Osteocyte (in vitro differentiated cells): Measurements from ENCODE around the gene DCTN5. TPM values are rescaled to one million over a fixed set of nuclear protein-coding genes. Genes with fewer than 3 reads are reported as not detected.
"Not testable (repeated sequence)": the region's sequence is repeated elsewhere in the genome, so short reads cannot be mapped to it uniquely, and the experiment has no call there.

Experiments used
- DNase-seq: peaks from one replicate; pipeline ENCODE4 v3.0.0; 2021; ENCODE audit warnings: mixed read lengths; ENCODE audit not compliant: unreplicated experiment; ENCODE audit errors: extremely low spot score
- H3K27ac Mint-ChIP-seq: one replicate; pipeline ENCODE4 v1.8.0; 2021; ENCODE audit warnings: mild to moderate bottlenecking, mixed read lengths; ENCODE audit not compliant: unreplicated experiment
- H3K27me3 Mint-ChIP-seq: one replicate; pipeline ENCODE4 v1.8.0; 2021; ENCODE audit warnings: mixed read lengths; ENCODE audit not compliant: unreplicated experiment
- H3K36me3 Mint-ChIP-seq: one replicate; pipeline ENCODE4 v1.8.0; 2021; ENCODE audit warnings: mixed read lengths; ENCODE audit not compliant: unreplicated experiment
- H3K4me1 Mint-ChIP-seq: one replicate; pipeline ENCODE4 v1.8.0; 2021; ENCODE audit warnings: mixed read lengths; ENCODE audit not compliant: unreplicated experiment
- H3K4me3 Mint-ChIP-seq: one replicate; pipeline ENCODE4 v1.8.0; 2021; ENCODE audit warnings: mild to moderate bottlenecking, moderate library complexity, mixed read lengths; ENCODE audit not compliant: unreplicated experiment
- H3K9me3 Mint-ChIP-seq: one replicate; pipeline ENCODE4 v1.8.0; 2021; ENCODE audit warnings: mixed read lengths; ENCODE audit not compliant: unreplicated experiment
- CTCF ChIP-seq: fragments of 200-600 bp; sonication (generic); IDR thresholded peaks from 2 replicates; pipeline ENCODE4 v1.5.0; 2021; ENCODE audit warnings: antibody characterized with exemption, mild to moderate bottlenecking, moderate library complexity
- total RNA-seq: library from RNA; stranded (reverse); gene quantifications from 2 replicates; pipeline ENCODE4 v1.2.1, GENCODE V29; 2021

The DCTN5 gene
- total RNA-seq, 1 donor from 2014 or later: 65.3 TPM

GRCh38 chr16:23712976-23713375, 71.7 kb downstream of the DCTN5 start, which contains the start of gene ERN2:
ERN2 (minus strand) TSS chr16:23713222; CDS start chr16:23713187, 35 bp downstream.
- Mint-ChIP-seq H3K4me1 (no peaks in the 10 kb centered on the region), H3K36me3 (no peaks in the 10 kb centered on the region), H3K9me3 (peaks cover 5% of the 10 kb centered on the region), H3K4me3 (no peak within 1 kb of the TSS), H3K27ac (no peak within 1 kb of the TSS), H3K27me3 (peaks cover 47% of the 10 kb centered on the region)
- no peak for TF ChIP-seq CTCF
- DNase-seq: no peak

GRCh38 chr16:23716484-23716883, 75.2 kb downstream of the DCTN5 start:
- Mint-ChIP-seq H3K27me3 (peaks cover 46% of the 10 kb centered on the region), H3K4me1 (no peaks in the 10 kb centered on the region), H3K27ac (no peak overlapping the region), H3K9me3 (no peaks in the 10 kb centered on the region), H3K4me3 (no peak overlapping the region), H3K36me3 (no peaks in the 10 kb centered on the region)
- no peak for DNase-seq
- no peak for TF ChIP-seq CTCF

GRCh38 chr16:23722613-23723240, 81.5 kb downstream of the DCTN5 start:
- not testable (repeated sequence) for H3K4me1 Mint-ChIP-seq
- peaks cover 18% of the 10 kb centered on the region for H3K27me3 Mint-ChIP-seq

GRCh38 chr16:23724096-23724784, 83.0 kb downstream of the DCTN5 start:
- Mint-ChIP-seq H3K27ac (no peak overlapping the region), H3K4me3 (no peak overlapping the region), H3K27me3 (peaks cover 8% of the 10 kb centered on the region), H3K9me3 (no peaks in the 10 kb centered on the region), H3K36me3 (no peaks in the 10 kb centered on the region), H3K4me1 (peaks cover 3% of the 10 kb centered on the region)
- no peak for DNase-seq
- TF ChIP-seq CTCF: no peak

More at GRCh38 chr16:23722613-23723240, 81.5 kb downstream of the DCTN5 start:
- not testable (repeated sequence) for DNase-seq, H3K9me3 Mint-ChIP-seq, H3K4me3 Mint-ChIP-seq, H3K36me3 Mint-ChIP-seq, H3K27ac Mint-ChIP-seq

- no peak for TF ChIP-seq CTCF
- Mint-ChIP-seq H3K36me3 (no peaks in the 10 kb centered on the region), H3K9me3 (no peaks in the 10 kb centered on the region), H3K27ac (no peak overlapping the region), H3K4me3 (no peak overlapping the region), H3K27me3 (peaks cover 9% of the 10 kb centered on the region), H3K4me1 (peaks cover 3% of the 10 kb centered on the region)
- DNase-seq: no peak
Observed at GRCh38 chr16:23724785-23725131, 83.5 kb downstream of the DCTN5 start.
